Esophagus squamous epithelium (tissue), 4 donors: ENCODE data around the gene WSCD2.

Experiments used
- CTCF ChIP-seq, 6 experiments: fragments of 450-650 bp in 4 of 6; fragments of 200-600 bp in 2 of 6; sonication (generic) in 2 of 6; IDR thresholded peaks; one replicate each; pipeline ENCODE4 v1.5.1; 2016 to 2019; ENCODE audit warnings: antibody characterized with exemption in 6 of 6, mild to moderate bottlenecking in 4 of 6, moderate library complexity in 4 of 6
- POLR2A ChIP-seq, 4 donors: fragments of 450-650 bp; IDR thresholded peaks; one replicate each; pipeline ENCODE4 v1.6.1; 2017; ENCODE audit warnings: antibody characterized with exemption in 4 of 4, mild to moderate bottlenecking in 4 of 4, moderate library complexity in 3 of 4

GRCh38 chr12:108148521-108149074 lies 19.5 kb downstream of the WSCD2 start:
- no peak for TF ChIP-seq CTCF (IDR thresholded peaks at IDR 0.05)
- no peak for TF ChIP-seq POLR2A (IDR thresholded peaks at IDR 0.05)
